GM21576 (cell line): ENCODE results near the gene DCXR.

ENCODE experiments used
- ATAC-seq: cut with Tn5 transposase; IDR thresholded peaks from one replicate; pipeline ENCODE4 v1.9.1; 2021; ENCODE audit warnings: mild to moderate bottlenecking, moderate library complexity; ENCODE audit not compliant: unreplicated experiment

The DCXR gene

GRCh38 chr17:82055965-82056728, 18.6 kb upstream of the DCXR start:
- ATAC-seq: no peak

GRCh38 chr17:82055023-82055964, 17.8 kb upstream of the DCXR start:
- ATAC-seq: no peak

- ATAC-seq: no peak
Observed at GRCh38 chr17:82054351-82055022, 17.0 kb upstream of the DCXR start.

GRCh38 chr17:82053556-82054263, 16.2 kb upstream of the DCXR start:
- ATAC-seq: no peak

- ATAC-seq: no peak
Observed at GRCh38 chr17:82053130-82053529, 15.6 kb upstream of the DCXR start.

GRCh38 chr17:82052638-82053059, 15.2 kb upstream of the DCXR start:
- no peak for ATAC-seq

GRCh38 chr17:82051776-82052637, 14.5 kb upstream of the DCXR start, which contains the start of the genes GPS1 and RFNG:
Gene GPS1 (plus strand): TSS chr17:82051898. CDS start chr17:82051932, 34 bp downstream.
Gene RFNG (minus strand): TSS chr17:82051811. CDS start chr17:82051766, 45 bp downstream.
- peak; percentile 55 for ATAC-seq

- no peak for ATAC-seq
Observed at GRCh38 chr17:82050761-82051641, 13.5 kb upstream of the DCXR start.

- ATAC-seq: no peak
Observed at GRCh38 chr17:82050152-82050760, 12.8 kb upstream of the DCXR start.

- ATAC-seq: no peak
Observed at GRCh38 chr17:82049521-82049971, 12.0 kb upstream of the DCXR start.

GRCh38 chr17:82049106-82049505, 11.6 kb upstream of the DCXR start:
- ATAC-seq: no peak

- ATAC-seq: no peak
Observed at GRCh38 chr17:82048571-82048971, 11.1 kb upstream of the DCXR start.

GRCh38 chr17:82047914-82048570, 10.5 kb upstream of the DCXR start:
- no peak for ATAC-seq

- ATAC-seq: no peak
Observed at GRCh38 chr17:82047379-82047778, 9.9 kb upstream of the DCXR start.

- no peak for ATAC-seq
Observed at GRCh38 chr17:82046903-82047302, 9.4 kb upstream of the DCXR start.

- no peak for ATAC-seq
Observed at GRCh38 chr17:82045936-82046484, 8.5 kb upstream of the DCXR start.

- no peak for ATAC-seq
Observed at GRCh38 chr17:82043507-82043906, 6.0 kb upstream of the DCXR start.
